ENCODE measurements around the gene GRAMD4. TPM values are rescaled to one million over a fixed set of nuclear protein-coding genes. Genes with fewer than 3 reads are reported as not detected.

GRAMD4 gene
- total and polyA plus RNA-seq, 10 of the 15 experiments (the other 5 are each of a cell fraction or from before 2014, with no cell fraction given): 0.21 to 45.5 (median 10.6) TPM

DNA sequence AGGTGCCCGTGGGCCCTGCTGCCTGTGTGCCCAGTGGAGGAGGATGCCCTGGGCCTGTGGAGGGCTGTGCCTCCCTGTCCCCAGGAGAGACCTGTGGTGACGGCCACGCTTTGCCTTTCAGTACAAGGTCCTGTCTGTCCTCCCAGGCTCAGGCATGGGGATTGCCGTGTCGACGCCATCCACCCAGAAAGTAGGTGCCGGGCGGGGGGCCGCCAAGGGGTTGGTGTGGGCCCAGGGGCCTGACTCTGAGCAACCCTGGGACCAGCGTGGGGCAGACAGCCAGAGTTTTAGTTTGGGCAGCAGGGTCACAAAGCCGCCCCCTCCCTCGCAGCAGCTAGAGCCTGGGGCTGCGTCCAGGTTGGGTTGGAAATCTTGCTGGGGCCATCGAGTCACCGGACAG is 56.3 kb downstream of the GRAMD4 start (continued):
- TF ChIP-seq, protein P1, sequence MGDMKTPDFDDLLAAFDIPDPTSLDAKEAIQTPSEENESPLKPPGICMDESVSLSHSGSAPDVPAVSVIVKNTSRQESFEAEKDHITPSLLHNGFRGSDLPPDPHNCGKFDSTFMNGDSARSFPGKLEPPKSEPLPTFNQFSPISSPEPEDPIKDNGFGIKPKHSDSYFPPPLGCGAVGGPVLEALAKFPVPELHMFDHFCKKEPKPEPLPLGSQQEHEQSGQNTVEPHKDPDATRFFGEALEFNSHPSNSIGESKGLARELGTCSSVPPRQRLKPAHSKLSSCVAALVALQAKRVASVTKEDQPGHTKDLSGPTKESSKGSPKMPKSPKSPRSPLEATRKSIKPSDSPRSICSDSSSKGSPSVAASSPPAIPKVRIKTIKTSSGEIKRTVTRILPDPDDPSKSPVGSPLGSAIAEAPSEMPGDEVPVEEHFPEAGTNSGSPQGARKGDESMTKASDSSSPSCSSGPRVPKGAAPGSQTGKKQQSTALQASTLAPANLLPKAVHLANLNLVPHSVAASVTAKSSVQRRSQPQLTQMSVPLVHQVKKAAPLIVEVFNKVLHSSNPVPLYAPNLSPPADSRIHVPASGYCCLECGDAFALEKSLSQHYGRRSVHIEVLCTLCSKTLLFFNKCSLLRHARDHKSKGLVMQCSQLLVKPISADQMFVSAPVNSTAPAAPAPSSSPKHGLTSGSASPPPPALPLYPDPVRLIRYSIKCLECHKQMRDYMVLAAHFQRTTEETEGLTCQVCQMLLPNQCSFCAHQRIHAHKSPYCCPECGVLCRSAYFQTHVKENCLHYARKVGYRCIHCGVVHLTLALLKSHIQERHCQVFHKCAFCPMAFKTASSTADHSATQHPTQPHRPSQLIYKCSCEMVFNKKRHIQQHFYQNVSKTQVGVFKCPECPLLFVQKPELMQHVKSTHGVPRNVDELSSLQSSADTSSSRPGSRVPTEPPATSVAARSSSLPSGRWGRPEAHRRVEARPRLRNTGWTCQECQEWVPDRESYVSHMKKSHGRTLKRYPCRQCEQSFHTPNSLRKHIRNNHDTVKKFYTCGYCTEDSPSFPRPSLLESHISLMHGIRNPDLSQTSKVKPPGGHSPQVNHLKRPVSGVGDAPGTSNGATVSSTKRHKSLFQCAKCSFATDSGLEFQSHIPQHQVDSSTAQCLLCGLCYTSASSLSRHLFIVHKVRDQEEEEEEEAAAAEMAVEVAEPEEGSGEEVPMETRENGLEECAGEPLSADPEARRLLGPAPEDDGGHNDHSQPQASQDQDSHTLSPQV (IDR thresholded peaks at IDR 0.05): no peak
- TF ChIP-seq IKZF1 (conservative IDR thresholded peaks at IDR 0.05) (no peak), CHD2 (IDR thresholded peaks at IDR 0.05; ENCODE audit: borderline replicate concordance, low read depth, low read length) (no peak), NRF1 (conservative IDR thresholded peaks at IDR 0.05; ENCODE audit: low read depth, low read length) (no peak), ZNF217 (IDR thresholded peaks at IDR 0.05) (no peak)
- TF ChIP-seq, protein P2, sequence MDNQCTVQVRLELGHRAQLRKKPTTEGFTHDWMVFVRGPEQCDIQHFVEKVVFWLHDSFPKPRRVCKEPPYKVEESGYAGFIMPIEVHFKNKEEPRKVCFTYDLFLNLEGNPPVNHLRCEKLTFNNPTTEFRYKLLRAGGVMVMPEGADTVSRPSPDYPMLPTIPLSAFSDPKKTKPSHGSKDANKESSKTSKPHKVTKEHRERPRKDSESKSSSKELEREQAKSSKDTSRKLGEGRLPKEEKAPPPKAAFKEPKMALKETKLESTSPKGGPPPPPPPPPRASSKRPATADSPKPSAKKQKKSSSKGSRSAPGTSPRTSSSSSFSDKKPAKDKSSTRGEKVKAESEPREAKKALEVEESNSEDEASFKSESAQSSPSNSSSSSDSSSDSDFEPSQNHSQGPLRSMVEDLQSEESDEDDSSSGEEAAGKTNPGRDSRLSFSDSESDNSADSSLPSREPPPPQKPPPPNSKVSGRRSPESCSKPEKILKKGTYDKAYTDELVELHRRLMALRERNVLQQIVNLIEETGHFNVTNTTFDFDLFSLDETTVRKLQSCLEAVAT (IDR thresholded peaks at IDR 0.05): no peak
- TF ChIP-seq, protein P3, sequence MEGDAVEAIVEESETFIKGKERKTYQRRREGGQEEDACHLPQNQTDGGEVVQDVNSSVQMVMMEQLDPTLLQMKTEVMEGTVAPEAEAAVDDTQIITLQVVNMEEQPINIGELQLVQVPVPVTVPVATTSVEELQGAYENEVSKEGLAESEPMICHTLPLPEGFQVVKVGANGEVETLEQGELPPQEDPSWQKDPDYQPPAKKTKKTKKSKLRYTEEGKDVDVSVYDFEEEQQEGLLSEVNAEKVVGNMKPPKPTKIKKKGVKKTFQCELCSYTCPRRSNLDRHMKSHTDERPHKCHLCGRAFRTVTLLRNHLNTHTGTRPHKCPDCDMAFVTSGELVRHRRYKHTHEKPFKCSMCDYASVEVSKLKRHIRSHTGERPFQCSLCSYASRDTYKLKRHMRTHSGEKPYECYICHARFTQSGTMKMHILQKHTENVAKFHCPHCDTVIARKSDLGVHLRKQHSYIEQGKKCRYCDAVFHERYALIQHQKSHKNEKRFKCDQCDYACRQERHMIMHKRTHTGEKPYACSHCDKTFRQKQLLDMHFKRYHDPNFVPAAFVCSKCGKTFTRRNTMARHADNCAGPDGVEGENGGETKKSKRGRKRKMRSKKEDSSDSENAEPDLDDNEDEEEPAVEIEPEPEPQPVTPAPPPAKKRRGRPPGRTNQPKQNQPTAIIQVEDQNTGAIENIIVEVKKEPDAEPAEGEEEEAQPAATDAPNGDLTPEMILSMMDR (IDR thresholded peaks at IDR 0.05 in 2 of 3, conservative IDR thresholded peaks at IDR 0.05 in 1 of 3; ENCODE audit: control insufficient read depth in 2 of 3, extremely low read depth in 1 of 3, insufficient read depth in 1 of 3, low read depth in 3 of 3, low read length in 3 of 3): no peak
- TF ChIP-seq, protein P4, sequence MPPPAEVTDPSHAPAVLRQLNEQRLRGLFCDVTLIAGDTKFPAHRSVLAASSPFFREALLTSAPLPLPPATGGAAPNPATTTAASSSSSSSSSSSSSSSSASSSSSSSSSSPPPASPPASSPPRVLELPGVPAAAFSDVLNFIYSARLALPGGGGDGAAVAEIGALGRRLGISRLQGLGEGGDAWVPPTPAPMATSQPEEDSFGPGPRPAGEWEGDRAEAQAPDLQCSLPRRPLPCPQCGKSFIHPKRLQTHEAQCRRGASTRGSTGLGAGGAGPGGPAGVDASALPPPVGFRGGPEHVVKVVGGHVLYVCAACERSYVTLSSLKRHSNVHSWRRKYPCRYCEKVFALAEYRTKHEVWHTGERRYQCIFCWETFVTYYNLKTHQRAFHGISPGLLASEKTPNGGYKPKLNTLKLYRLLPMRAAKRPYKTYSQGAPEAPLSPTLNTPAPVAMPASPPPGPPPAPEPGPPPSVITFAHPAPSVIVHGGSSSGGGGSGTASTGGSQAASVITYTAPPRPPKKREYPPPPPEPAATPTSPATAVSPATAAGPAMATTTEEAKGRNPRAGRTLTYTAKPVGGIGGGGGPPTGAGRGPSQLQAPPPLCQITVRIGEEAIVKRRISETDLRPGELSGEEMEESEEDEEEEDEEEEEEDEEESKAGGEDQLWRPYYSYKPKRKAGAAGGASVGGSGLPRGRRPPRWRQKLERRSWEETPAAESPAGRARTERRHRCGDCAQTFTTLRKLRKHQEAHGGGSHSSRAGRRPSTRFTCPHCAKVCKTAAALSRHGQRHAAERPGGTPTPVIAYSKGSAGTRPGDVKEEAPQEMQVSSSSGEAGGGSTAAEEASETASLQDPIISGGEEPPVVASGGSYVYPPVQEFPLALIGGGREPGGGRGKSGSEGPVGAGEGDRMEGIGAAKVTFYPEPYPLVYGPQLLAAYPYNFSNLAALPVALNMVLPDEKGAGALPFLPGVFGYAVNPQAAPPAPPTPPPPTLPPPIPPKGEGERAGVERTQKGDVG (CRISPR knock-in tag; IDR thresholded peaks at IDR 0.05): no peak
